ENCODE measurements around the gene ADAP1. TPM values are rescaled to one million over a fixed set of nuclear protein-coding genes. Genes with fewer than 3 reads are reported as not detected.
"Not testable (repeated sequence)": the region's sequence is repeated elsewhere in the genome, so short reads cannot be mapped to it uniquely, and the experiment has no call there.

The ADAP1 gene, protein sequence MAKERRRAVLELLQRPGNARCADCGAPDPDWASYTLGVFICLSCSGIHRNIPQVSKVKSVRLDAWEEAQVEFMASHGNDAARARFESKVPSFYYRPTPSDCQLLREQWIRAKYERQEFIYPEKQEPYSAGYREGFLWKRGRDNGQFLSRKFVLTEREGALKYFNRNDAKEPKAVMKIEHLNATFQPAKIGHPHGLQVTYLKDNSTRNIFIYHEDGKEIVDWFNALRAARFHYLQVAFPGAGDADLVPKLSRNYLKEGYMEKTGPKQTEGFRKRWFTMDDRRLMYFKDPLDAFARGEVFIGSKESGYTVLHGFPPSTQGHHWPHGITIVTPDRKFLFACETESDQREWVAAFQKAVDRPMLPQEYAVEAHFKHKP
- total RNA-seq = 62.8 and 65.2 TPM in 2 replicates

DNA sequence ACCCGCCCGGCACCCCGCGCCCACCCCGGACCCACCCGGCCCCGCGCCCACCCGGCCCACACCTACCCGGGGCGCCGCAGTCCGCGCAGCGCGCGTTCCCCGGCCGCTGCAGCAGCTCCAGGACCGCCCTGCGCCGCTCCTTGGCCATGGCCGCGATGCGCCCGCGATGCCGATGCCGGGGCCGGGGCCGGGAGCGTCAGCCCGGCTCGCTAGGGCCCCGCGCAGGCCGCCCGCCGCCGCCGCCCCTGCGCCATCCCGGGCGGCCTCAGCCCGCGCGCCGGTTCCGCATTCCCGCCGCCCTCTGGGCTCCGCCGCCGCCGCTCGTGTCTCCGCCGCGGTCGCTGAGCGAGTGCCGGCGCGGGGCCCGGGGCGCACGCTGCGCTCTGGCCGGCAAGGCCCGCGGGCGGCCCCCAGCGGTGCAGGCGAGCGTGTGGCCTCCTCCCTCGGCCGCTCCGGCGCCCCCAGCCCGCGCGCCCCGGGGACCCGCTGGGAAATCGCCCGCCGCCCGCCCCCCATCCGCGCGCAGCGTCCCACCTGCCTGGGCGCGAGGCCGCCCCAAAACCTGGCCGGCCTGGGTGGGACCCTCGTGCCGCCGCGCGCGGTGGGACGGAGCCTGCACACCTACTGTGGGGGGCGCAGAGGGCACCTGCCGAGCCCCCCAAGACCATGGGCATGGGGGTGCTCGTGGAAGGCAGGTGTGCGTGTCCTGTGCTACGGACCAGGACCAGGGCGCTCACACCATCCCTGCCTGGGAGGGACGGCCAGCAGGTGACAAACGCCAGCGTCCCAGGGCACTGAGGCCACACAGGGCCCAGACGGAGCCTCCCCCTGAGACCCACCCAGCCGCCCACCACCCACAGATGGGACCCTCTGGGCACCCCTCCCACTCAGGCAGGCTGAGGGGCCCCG is at the start of gene ADAP1:
Gene ADAP1 (minus strand): TSS at position 351 of the 909 bp plus-strand sequence. CDS start 203 bp downstream, at position 148.
- Mint-ChIP-seq H3K4me1 (ENCODE audit: low read depth) (peaks cover 2% of the 10 kb centered on the region), H3K4me3 (ENCODE audit: low read depth) (peak within 1 kb of the TSS; percentile 71), H3K9me3 (no peaks in the 10 kb centered on the region), H3K27me3 (ENCODE audit: low read depth) (peaks cover 8% of the 10 kb centered on the region), H3K27ac (peak within 1 kb of the TSS; percentile 28), H3K36me3 (ENCODE audit: low read depth) (peaks cover 4% of the 10 kb centered on the region)
- peak; percentile 48 for DNase-seq (ENCODE audit: low spot score)
- intact Hi-C loops (cut with micrococcal nuclease) = loop anchor here (1.0 to 5.0 kb wide), 3 partner anchors 32 to 168 kb away; no protein-coding TSS in a partner anchor

DNA sequence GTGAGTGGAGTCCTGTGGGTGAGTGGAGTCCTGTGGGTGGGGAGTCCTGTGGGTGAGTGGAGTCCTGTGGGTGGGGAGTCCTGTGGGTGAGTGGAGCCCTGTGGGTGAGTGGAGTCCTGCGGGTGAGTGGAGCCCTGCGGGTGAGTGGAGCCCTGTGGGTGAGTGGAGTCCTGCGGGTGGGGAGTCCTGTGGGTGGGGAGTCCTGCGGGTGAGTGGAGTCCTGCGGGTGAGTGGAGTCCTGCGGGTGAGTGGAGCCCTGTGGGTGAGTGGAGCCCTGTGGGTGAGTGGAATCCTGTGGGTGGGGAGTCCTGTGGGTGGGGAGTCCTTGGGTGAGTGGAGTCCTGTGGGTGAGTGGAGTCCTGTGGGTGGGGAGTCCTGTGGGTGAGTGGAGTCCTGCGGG is 48.0 kb upstream of the ADAP1 start:
- H3K4me3 Mint-ChIP-seq (ENCODE audit: low read depth); intact Hi-C loops (cut with micrococcal nuclease); H3K27ac Mint-ChIP-seq; H3K4me1 Mint-ChIP-seq (ENCODE audit: low read depth); H3K36me3 Mint-ChIP-seq (ENCODE audit: low read depth); H3K27me3 Mint-ChIP-seq (ENCODE audit: low read depth); H3K9me3 Mint-ChIP-seq; DNase-seq (ENCODE audit: low spot score): not testable (repeated sequence)

DNA sequence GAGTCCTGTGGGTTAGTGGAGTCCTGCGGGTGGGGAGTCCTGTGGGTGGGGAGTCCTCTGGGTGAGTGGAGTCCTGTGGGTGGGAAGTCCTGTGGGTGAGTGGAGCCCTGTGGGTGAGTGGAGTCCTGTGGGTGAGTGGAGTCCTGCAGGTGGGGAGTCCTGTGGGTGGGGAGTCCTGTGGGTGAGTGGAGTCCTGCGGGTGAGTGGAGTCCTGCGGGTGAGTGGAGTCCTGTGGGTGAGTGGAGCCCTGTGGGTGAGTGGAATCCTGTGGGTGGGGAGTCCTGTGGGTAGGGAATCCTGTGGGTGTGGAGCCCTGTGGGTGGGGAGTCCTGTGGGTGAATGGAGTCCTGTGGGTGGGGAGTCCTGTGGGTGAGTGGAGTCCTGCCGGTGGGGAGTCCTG is 47.5 kb upstream of the ADAP1 start:
- H3K27ac Mint-ChIP-seq; H3K36me3 Mint-ChIP-seq (ENCODE audit: low read depth); intact Hi-C loops (cut with micrococcal nuclease); DNase-seq (ENCODE audit: low spot score); H3K27me3 Mint-ChIP-seq (ENCODE audit: low read depth); H3K4me3 Mint-ChIP-seq (ENCODE audit: low read depth); H3K4me1 Mint-ChIP-seq (ENCODE audit: low read depth); H3K9me3 Mint-ChIP-seq: not testable (repeated sequence)

DNA sequence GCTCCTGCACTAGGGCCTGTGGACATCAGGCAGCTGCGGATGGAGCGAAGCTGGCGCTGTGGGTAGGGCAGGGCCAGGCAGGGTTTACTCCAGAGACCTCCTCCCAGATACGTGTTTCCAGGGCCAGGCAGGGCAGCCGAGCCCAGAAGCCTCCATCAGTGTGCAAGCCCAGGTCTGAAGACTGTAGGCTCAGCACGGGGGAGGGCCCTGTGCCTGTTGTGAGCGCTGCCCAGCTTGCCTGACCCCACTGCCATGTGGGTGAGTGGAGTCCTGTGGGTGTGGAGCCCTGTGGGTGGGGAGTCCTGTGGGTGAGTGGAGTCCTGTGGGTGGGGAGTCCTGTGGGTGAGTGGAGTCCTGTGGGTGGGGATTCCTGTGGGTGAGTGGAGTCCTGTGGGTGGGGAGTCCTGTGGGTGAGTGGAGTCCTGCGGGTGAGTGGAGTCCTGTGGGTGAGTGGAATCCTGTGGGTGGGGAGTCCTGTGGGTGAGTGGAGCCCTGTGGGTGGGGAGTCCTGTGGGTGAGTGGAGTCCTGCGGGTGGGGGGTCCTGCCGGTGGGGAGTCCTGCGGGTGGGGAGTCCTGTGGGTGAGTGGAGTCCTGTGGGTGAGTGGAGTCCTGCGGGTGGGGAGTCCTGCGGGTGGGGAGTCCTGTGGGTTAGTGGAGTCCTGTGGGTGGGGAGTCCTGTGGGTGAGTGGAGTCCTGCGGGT is 46.7 kb upstream of the ADAP1 start:
- H3K4me1 Mint-ChIP-seq (ENCODE audit: low read depth); H3K9me3 Mint-ChIP-seq; H3K27me3 Mint-ChIP-seq (ENCODE audit: low read depth); H3K4me3 Mint-ChIP-seq (ENCODE audit: low read depth); H3K36me3 Mint-ChIP-seq (ENCODE audit: low read depth); DNase-seq (ENCODE audit: low spot score); intact Hi-C loops (cut with micrococcal nuclease); H3K27ac Mint-ChIP-seq: not testable (repeated sequence)

DNA sequence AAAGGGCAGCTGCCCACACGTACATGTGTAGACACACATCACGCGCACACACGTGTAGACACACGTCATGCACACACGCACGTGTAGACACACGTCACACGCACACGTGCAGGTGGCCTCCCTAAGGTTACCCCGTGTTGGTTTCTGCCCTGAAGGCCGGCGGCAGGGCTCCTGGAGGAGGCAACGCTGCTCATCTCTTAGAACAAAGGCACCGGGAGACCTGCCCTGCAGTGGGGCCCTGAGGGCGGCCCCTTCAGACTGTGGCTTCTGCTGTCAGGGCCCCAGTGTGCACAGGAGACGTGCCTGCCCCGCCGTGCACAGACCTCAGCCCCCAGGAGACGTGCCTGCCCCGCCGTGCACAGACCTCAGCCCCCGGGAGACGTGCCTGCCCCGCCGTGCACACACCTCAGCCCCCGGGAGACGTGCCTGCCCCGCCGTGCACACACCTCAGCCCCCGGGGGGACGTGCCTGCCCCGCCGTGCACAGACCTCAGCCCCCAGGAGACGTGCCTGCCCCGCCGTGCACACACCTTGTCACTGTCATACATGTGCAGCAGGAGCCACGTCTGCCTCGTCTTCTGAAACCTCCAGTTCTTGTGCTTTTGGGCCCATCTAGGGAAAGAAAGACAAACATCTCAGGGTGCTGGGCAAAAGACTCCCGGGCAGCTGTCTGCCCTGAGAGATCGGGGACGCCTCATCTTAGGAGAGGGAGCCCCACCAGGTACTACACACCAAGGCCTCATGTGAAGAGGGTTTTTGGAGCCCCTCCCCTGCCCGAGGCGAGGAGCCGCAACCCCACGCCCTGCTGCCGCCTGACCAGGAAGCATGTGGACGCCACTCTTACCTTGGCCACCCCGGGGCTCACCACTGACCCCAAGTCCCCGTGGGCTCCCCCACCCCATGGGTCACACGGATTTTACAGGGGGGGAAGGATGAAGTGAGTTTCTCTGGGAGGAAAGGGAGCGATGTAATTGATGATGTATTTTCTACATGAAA is 45.8 kb upstream of the ADAP1 start:
- Mint-ChIP-seq H3K36me3 (ENCODE audit: low read depth) (peaks cover 2% of the 10 kb centered on the region), H3K4me3 (ENCODE audit: low read depth) (no peak overlapping the region), H3K27ac (no peak overlapping the region), H3K9me3 (no peaks in the 10 kb centered on the region), H3K4me1 (ENCODE audit: low read depth) (no peaks in the 10 kb centered on the region), H3K27me3 (ENCODE audit: low read depth) (no peaks in the 10 kb centered on the region)
- DNase-seq (ENCODE audit: low spot score) = no peak
- intact Hi-C loops (cut with micrococcal nuclease) = no loop called here

DNA sequence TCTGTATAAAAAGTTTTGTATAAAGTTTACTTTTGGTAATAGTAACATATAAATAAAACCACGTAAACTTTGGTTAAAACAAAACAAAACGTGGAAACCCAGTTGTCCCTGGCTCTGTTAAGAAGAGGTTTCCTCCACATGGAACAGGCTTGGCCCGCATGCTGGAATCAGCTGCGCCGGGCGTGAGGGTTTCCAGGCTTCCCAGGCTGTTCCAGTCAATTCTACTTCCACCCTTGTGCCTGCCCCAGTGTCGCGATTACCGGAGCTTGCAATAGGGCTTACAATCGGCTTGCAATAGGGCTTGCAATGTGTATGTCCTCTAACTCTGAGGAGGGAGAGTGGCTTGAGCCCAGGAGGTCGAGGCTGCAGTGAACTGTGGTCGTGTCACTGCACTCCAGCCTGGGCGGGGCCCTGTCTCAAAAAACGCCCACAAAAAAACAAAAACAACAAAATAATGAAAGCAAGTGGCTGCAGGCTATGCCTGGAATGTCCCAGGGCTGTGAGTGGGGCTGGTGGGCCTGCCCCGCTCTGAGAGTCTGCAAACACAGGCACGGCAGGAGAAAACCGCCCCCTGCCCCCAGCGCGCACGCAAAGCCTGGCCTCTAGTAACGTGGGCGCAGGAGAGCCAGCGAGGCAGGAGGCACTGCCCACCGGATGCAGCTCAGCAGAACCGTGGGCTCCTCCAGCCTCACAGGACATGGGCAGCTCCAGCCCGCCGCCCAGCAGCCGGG is 44.8 kb upstream of the ADAP1 start:
- no peaks in the 10 kb centered on the region for H3K9me3 Mint-ChIP-seq
- no peaks in the 10 kb centered on the region for H3K27me3 Mint-ChIP-seq (ENCODE audit: low read depth)
- no peak for DNase-seq (ENCODE audit: low spot score)
- no peak overlapping the region for H3K4me3 Mint-ChIP-seq (ENCODE audit: low read depth)
- H3K36me3 Mint-ChIP-seq (ENCODE audit: low read depth) = peaks cover 2% of the 10 kb centered on the region
- H3K27ac Mint-ChIP-seq = no peak overlapping the region
- intact Hi-C loops (cut with micrococcal nuclease) = no loop called here
- no peaks in the 10 kb centered on the region for H3K4me1 Mint-ChIP-seq (ENCODE audit: low read depth)

DNA sequence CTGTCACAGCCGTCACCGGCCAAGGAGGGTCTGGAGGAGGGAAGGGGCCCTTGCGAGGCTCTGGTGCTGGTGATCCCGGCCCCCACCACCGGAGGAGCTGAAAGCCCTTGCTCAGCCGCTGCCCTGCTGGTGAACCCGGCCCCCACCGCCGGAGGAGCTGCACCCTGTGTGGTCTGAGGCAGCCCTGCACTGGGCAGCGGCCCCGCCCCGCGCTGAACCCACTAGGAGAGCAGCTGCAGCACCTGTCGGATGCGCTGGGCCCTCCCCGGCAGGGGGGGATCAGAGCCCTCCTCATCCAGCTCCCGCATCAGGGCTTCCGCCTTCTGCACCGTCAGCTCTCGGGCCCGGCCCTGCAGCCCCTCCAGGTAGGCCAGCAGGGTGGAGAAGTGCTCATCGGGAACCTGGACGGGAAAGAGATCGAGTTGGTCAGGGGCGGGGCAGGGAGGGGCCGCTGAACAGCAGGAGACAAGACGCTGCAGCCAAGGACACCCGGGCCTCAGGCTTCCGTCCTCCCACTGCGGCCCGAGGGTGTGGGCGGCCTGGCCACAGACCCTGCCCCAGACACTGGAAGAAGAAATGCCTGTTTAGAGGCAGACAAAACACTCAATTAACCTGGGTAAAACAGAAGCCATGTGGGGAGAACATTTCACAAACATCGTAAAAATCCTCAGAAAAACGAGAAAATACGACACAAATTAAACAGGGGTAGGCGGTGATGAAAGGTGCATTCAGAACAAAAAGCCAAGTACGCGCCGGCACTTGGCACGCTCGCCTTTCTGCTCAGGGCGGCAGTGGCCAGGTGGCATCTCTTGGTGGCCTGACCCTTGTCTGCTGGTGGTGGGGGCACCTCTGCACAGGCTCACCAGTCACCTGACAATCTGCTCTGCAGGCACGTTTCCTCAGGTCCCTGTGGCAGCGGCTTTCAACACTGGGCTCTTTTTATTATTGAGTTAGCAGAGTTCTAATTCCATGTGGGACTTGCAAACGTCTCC is 43.2 kb upstream of the ADAP1 start:
- H3K9me3 Mint-ChIP-seq = no peaks in the 10 kb centered on the region
- no peaks in the 10 kb centered on the region for H3K27me3 Mint-ChIP-seq (ENCODE audit: low read depth)
- no peak overlapping the region for H3K4me3 Mint-ChIP-seq (ENCODE audit: low read depth)
- no peak for DNase-seq (ENCODE audit: low spot score)
- intact Hi-C loops (cut with micrococcal nuclease) = no loop called here
- peaks cover 2% of the 10 kb centered on the region for H3K36me3 Mint-ChIP-seq (ENCODE audit: low read depth)
- H3K27ac Mint-ChIP-seq = no peak overlapping the region
- peaks cover 2% of the 10 kb centered on the region for H3K4me1 Mint-ChIP-seq (ENCODE audit: low read depth)

DNA sequence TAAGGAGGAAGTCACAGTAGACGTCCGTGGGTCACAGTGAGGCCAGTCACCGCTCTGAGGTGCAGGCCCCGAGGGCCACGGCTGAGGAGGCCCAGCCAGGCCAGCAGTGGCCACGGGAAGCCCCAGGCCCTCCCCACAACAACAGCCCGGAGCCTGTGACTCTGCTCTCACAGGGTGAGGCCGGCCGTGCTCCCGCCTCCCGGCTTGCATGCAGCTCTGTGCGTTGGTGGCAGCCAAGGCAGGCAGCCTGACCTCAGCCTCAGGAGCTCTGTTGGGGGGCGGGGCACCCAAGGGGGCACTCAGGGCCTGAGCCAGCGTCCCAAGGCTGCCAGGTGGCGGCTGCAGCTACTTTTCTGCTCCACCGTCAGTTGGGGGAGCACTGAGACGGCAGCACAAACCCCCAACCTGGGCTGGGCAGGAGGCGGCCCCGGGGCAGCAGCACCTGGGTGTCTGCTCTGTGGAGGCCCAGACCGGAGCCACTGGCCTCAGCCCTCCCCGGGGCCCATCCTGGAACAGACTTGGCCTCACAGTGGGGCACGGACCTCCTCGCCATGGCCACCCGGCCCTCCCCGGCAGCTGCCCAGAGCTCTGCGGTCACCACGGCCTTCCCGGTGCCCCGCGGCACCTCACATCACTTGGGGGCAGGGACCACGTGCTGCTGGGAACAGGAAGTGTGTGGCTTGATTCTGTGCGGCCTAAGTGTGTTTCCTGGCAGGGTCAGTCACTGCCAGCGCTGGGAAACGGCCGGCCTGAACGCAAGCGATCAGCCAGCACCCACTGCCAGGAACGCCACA is 41.8 kb upstream of the ADAP1 start:
- no peak for DNase-seq (ENCODE audit: low spot score)
- Mint-ChIP-seq H3K27me3 (ENCODE audit: low read depth) (no peaks in the 10 kb centered on the region), H3K36me3 (ENCODE audit: low read depth) (peaks cover 2% of the 10 kb centered on the region), H3K4me1 (ENCODE audit: low read depth) (peaks cover 2% of the 10 kb centered on the region), H3K27ac (no peak overlapping the region), H3K4me3 (ENCODE audit: low read depth) (no peak overlapping the region), H3K9me3 (no peaks in the 10 kb centered on the region)
- intact Hi-C loops (cut with micrococcal nuclease) = no loop called here

DNA sequence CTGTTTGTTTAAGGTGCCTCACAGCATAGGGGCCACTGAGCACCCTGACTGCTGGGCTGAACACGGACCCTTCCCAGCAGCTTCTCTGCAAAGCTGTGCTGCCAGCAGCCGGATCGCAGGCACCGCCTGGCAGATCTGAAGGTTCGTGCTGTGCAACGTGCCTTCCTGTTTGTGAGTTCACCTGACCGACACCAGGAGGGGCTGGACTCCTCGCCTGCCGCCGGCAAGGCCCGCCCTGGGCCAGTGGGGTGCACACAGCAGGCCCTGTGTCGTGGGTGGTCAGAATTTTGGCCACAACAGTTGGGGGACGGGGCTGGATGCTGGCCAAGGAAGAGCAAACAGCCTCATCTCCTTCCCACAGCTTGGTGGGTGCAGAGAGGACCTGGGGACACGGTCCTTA is 41.1 kb upstream of the ADAP1 start:
- Mint-ChIP-seq H3K4me3 (ENCODE audit: low read depth) (no peak overlapping the region), H3K27me3 (ENCODE audit: low read depth) (no peaks in the 10 kb centered on the region), H3K27ac (no peak overlapping the region), H3K36me3 (ENCODE audit: low read depth) (no peaks in the 10 kb centered on the region), H3K9me3 (no peaks in the 10 kb centered on the region), H3K4me1 (ENCODE audit: low read depth) (peaks cover 2% of the 10 kb centered on the region)
- no peak for DNase-seq (ENCODE audit: low spot score)
- intact Hi-C loops (cut with micrococcal nuclease) = no loop called here

DNA sequence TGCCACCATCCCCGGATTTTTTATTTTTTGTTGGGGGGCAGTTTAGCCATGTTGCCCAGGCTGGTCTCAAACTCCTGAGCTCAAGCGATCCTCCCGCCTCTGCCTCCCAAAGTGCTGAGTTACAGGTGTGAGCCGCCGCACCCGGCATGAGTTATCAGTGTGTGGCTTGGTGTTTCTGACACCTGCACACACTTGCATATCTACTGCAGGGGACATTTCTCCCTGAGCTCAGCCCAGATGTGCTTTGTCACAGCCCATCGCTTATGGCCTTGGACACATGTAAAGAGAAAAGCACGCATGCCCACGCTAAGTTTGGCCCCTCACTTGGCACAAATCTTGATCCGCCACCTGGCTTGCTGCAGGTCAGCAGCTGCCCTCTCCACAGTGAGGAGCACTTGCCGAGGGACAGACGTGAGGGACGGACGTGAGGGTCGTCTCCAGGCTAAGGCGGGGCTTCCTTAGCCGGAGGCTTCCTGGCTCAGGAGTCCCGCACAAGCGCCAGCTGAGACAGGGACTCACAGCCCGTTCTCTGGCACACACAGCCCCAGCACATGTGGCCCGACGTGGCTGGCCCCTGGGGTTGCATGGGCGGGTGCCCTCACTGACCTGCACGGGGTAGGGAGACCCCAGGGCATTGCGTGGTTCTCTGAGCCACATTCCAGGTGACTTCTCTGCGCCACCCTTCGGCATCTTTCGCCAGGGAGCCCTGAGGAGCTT is 40.3 kb upstream of the ADAP1 start:
- Mint-ChIP-seq H3K27me3 (ENCODE audit: low read depth) (no peaks in the 10 kb centered on the region), H3K4me1 (ENCODE audit: low read depth) (peaks cover 2% of the 10 kb centered on the region), H3K36me3 (ENCODE audit: low read depth) (no peaks in the 10 kb centered on the region), H3K27ac (no peak overlapping the region), H3K4me3 (ENCODE audit: low read depth) (no peak overlapping the region), H3K9me3 (no peaks in the 10 kb centered on the region)
- intact Hi-C loops (cut with micrococcal nuclease) = loop anchor here (5.0 kb wide), 1 partner anchor 178 kb away; no protein-coding TSS in a partner anchor
- no peak for DNase-seq (ENCODE audit: low spot score)

All from activated T-helper 2 cell treated with anti-CD3 and anti-CD28 coated beads, Interferon-gamma antibody, Interleukin-2, Interleukin-4, amounts not matched to agents 10 μg/mL and 5 μg/mL and 100 μg/mL, durations not matched to agents 14 hours and 24 hours and 36 hours (primary cell).